RWPE2 (cell line): ENCODE results near the gene CUL4B.

Experiments
- ATAC-seq: fragments of 200-7000 bp; cut with Tn5 transposase; 3 replicates; pipeline ENCODE4 v1.9.1; 2021; ENCODE audit warnings: low read depth
- DNase-seq: peaks from one replicate; pipeline ENCODE4 v3.0.0-alpha.2; 2020; ENCODE audit warnings: low spot score
- H3K27ac ChIP-seq: fragments of 450-650 bp; 2 replicates; pipeline ENCODE4 v1.5.1; 2017; ENCODE audit warnings: mild to moderate bottlenecking; ENCODE audit not compliant: poor library complexity, severe bottlenecking
- H3K27me3 ChIP-seq: fragments of 250-450 bp; sonication (Bioruptor Pico); 2 replicates; pipeline ENCODE4 v1.5.1; 2021; ENCODE audit warnings: mild to moderate bottlenecking, moderate library complexity; ENCODE audit not compliant: insufficient read depth, poor library complexity, severe bottlenecking
- H3K36me3 ChIP-seq: fragments of 250-450 bp; sonication (Bioruptor Pico); 2 replicates; pipeline ENCODE4 v1.5.1; 2020; ENCODE audit warnings: low read depth, mild to moderate bottlenecking, moderate library complexity
- H3K4me1 ChIP-seq: fragments of 250-450 bp; sonication (Bioruptor Pico); 2 replicates; pipeline ENCODE4 v1.5.1; 2021; ENCODE audit warnings: mild to moderate bottlenecking, moderate library complexity; ENCODE audit not compliant: insufficient read depth, poor library complexity, severe bottlenecking
- H3K4me3 ChIP-seq: fragments of 250-450 bp; sonication (Bioruptor Pico); 2 replicates; pipeline ENCODE4 v1.5.1; 2021; ENCODE audit warnings: mild to moderate bottlenecking, moderate library complexity; ENCODE audit not compliant: severe bottlenecking
- H3K9me3 ChIP-seq: fragments of 250-450 bp; sonication (Bioruptor Pico); 2 replicates; pipeline ENCODE4 v1.5.1; 2021; ENCODE audit warnings: mild to moderate bottlenecking, moderate library complexity; ENCODE audit not compliant: severe bottlenecking
- TF ChIP-seq, protein P1 (sequence below): fragments of 450-650 bp; IDR thresholded peaks from one replicate; pipeline ENCODE4 v1.5.1; 2017; ENCODE audit warnings: mild to moderate bottlenecking, moderate library complexity; ENCODE audit not compliant: poor library complexity, severe bottlenecking

The CUL4B gene

DNA sequence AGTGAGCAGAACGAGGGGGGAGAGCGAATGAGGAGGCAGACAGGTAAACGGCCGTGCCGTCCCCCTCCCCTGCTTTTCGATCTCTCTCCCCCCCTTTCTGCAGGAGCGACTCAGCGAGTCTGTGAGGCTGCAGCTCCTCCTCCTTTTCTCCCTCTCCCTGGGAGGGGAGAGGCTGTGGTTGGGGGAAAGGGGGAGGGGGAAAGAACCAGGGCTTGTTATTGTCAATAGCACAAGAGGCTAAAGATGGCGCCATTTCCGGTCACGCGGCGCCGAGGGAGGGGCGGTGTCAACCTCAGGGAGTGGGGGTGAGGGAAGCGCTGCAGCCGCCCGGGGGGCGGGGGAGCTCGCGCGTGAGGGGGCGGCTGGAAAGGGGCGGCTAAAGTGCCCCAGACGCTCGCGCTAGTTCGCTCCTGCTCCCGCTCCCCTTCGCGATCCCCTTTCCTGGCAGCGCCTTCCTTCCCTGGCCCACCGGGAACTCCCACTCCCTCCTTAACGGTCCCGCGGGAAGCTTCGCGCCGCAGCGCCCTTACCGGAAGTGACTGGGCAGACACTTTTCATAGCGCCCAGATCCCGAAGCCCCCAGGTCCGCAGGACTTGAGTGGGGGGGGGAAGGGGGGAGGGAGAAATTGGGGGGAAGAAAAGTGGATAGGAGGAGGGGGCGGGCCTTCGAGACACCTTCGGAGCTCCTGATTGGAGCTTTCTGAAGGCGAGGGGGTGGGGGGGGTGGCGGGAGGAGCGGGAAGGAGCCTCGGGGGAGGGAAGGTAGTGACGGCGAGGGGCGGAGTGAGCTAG, at the start of gene CUL4B:
CUL4B (minus strand) TSS at position 121 of the 792 bp plus-strand sequence. CDS start 324 bp downstream, outside the sequence.
- DNase-seq: peak; percentile 83
- Histone ChIP-seq H3K4me3 (peak within 1 kb of the TSS; percentile 47), H3K4me1 (no peaks in the 10 kb centered on the region), H3K36me3 (peaks cover 15% of the 10 kb centered on the region), H3K27me3 (no peaks in the 10 kb centered on the region), H3K27ac (peak within 1 kb of the TSS; percentile 84), H3K9me3 (no peaks in the 10 kb centered on the region)
- TF ChIP-seq, protein P1, sequence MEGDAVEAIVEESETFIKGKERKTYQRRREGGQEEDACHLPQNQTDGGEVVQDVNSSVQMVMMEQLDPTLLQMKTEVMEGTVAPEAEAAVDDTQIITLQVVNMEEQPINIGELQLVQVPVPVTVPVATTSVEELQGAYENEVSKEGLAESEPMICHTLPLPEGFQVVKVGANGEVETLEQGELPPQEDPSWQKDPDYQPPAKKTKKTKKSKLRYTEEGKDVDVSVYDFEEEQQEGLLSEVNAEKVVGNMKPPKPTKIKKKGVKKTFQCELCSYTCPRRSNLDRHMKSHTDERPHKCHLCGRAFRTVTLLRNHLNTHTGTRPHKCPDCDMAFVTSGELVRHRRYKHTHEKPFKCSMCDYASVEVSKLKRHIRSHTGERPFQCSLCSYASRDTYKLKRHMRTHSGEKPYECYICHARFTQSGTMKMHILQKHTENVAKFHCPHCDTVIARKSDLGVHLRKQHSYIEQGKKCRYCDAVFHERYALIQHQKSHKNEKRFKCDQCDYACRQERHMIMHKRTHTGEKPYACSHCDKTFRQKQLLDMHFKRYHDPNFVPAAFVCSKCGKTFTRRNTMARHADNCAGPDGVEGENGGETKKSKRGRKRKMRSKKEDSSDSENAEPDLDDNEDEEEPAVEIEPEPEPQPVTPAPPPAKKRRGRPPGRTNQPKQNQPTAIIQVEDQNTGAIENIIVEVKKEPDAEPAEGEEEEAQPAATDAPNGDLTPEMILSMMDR: no peak
- ATAC-seq: peak; percentile 77

- TF ChIP-seq, protein P1: no peak
- no peak for DNase-seq
- peak; percentile 50 for ATAC-seq
- Histone ChIP-seq H3K36me3 (peaks cover 29% of the 10 kb centered on the region), H3K4me1 (peaks cover 8% of the 10 kb centered on the region), H3K27me3 (no peaks in the 10 kb centered on the region), H3K4me3 (peak overlapping the region; percentile 58), H3K9me3 (no peaks in the 10 kb centered on the region), H3K27ac (peak overlapping the region; percentile 79)
Observed at GRCh38 chrX:120604361-120604782, 43.6 kb upstream of the CUL4B start.

DNA sequence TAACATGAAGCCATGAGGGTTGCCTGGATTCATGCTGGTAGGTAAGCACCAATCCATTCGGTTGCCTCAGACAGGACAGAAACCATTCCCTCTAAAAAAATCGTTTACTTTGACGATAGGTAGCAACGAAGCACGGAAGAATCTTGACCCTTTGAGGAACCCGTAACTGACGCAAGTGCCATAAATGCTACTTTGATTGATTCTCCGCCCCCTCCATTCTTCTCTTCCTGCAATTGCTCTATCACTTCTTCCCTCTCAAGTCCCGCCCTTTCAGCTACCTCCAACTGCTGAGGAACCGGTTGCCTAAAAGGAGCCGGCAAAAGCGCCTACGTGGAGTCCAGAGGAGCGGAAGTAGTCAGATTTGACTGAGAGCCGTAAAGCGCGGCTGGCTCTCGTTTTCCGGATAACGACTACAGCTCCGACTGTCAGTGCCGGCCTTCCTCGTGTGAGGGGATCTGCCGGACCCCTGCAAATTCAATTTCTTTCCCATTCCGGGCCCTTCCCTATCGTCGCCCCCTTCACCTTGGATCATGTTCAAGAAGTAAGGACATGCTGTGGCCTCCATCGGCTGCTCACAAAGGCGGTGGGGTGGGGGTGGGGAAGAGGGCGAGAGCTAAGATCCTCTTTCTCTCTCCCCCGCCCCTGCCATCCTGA, 43.1 kb upstream of the CUL4B start, which contains the start of gene MCTS1:
MCTS1 (plus strand) TSS at position 395 of the 654 bp plus-strand sequence; CDS start at position 531, 136 bp downstream.
- TF ChIP-seq, protein P1: no peak
- H3K27me3 ChIP-seq: no peaks in the 10 kb centered on the region
- H3K36me3 ChIP-seq: peaks cover 26% of the 10 kb centered on the region
- ATAC-seq (peak; percentile 96), DNase-seq (peak; percentile 83)
- H3K9me3 ChIP-seq: no peaks in the 10 kb centered on the region
- H3K27ac ChIP-seq: peak within 1 kb of the TSS; percentile 79
- H3K4me3 ChIP-seq: peak within 1 kb of the TSS; percentile 58
- H3K4me1 ChIP-seq: peaks cover 8% of the 10 kb centered on the region

- Histone ChIP-seq H3K27me3 (no peaks in the 10 kb centered on the region), H3K4me1 (no peaks in the 10 kb centered on the region), H3K9me3 (no peaks in the 10 kb centered on the region), H3K27ac (no peak overlapping the region), H3K36me3 (no peaks in the 10 kb centered on the region), H3K4me3 (no peak overlapping the region)
- TF ChIP-seq, protein P1: no peak
- DNase-seq (no peak), ATAC-seq (no peak)
Observed at GRCh38 chrX:120585702-120586101, 24.9 kb upstream of the CUL4B start.
